Astrocyte (in vitro differentiated cells and primary cell): ENCODE results near the gene PSMG2. TPM values are rescaled to one million over a fixed set of nuclear protein-coding genes. Genes with fewer than 3 reads are reported as not detected.
A peak's percentile ranks its signal among the peaks of the same experiment; 100 is the strongest.

Source experiments
- DNase-seq: peaks from one replicate; pipeline ENCODE4 v3.0.0-alpha.2; 2010; ENCODE audit warnings: low read depth
- FAIRE-seq: peaks from 2 replicates; lab custom pipeline; 2011; peaks lifted over from hg19 to GRCh38; lab: Jason Lieb, UNC
- H2AFZ ChIP-seq: 2 replicates; pipeline ENCODE4 v1.6.0; 2012; ENCODE audit warnings: low read depth, low read length, inconsistent platforms
- H3K27ac ChIP-seq: 2 replicates; pipeline ENCODE4 v1.5.1; 2011; ENCODE audit warnings: low read depth, low read length, inconsistent platforms
- H3K27me3 ChIP-seq: 2 replicates; pipeline ENCODE4 v1.6.0; 2011; ENCODE audit warnings: low read length, inconsistent platforms; ENCODE audit not compliant: insufficient read depth
- H3K36me3 ChIP-seq: 2 replicates; pipeline ENCODE4 v1.5.1; 2011; ENCODE audit warnings: low read length, inconsistent platforms; ENCODE audit not compliant: insufficient read depth
- H3K4me1 ChIP-seq: 2 replicates; pipeline ENCODE4 v1.5.1; 2011; ENCODE audit warnings: low read length, inconsistent platforms; ENCODE audit not compliant: insufficient read depth
- H3K4me2 ChIP-seq: 2 replicates; pipeline ENCODE4 v1.6.0; 2012; ENCODE audit warnings: low read length, inconsistent platforms
- H3K4me3 ChIP-seq: 2 replicates; pipeline ENCODE4 v1.5.1; 2011; ENCODE audit warnings: low read depth, mild to moderate bottlenecking, low read length, inconsistent platforms; ENCODE audit not compliant: insufficient read depth
- H3K79me2 ChIP-seq: 2 replicates; pipeline ENCODE4 v1.6.0; 2012; ENCODE audit warnings: mild to moderate bottlenecking, low read length, inconsistent platforms; ENCODE audit not compliant: insufficient read depth
- H3K9ac ChIP-seq: 2 replicates; pipeline ENCODE4 v1.6.0; 2012; ENCODE audit warnings: mild to moderate bottlenecking, low read length, inconsistent platforms
- H3K9me3 ChIP-seq: 2 replicates; pipeline ENCODE4 v1.5.1; 2012; ENCODE audit warnings: low read depth, mild to moderate bottlenecking, low read length, inconsistent platforms; ENCODE audit not compliant: insufficient read depth
- H4K20me1 ChIP-seq: 2 replicates; pipeline ENCODE4 v1.6.0; 2012; ENCODE audit warnings: low read length, inconsistent platforms; ENCODE audit not compliant: insufficient read depth
- H3K27ac Mint-ChIP-seq: one replicate; pipeline ENCODE4 v1.8.0; 2021; ENCODE audit warnings: mild to moderate bottlenecking, mixed read lengths; ENCODE audit not compliant: unreplicated experiment
- H3K27me3 Mint-ChIP-seq: one replicate; pipeline ENCODE4 v1.8.0; 2021; ENCODE audit warnings: low read depth, mixed read lengths; ENCODE audit not compliant: unreplicated experiment
- H3K36me3 Mint-ChIP-seq: one replicate; pipeline ENCODE4 v1.8.0; 2021; ENCODE audit warnings: low read depth, mixed read lengths; ENCODE audit not compliant: unreplicated experiment
- H3K4me1 Mint-ChIP-seq: one replicate; pipeline ENCODE4 v1.8.0; 2021; ENCODE audit warnings: low read depth, mixed read lengths; ENCODE audit not compliant: unreplicated experiment
- H3K4me3 Mint-ChIP-seq: one replicate; pipeline ENCODE4 v1.8.0; 2021; ENCODE audit warnings: mild to moderate bottlenecking, moderate library complexity, mixed read lengths; ENCODE audit not compliant: unreplicated experiment
- H3K9me3 Mint-ChIP-seq: one replicate; pipeline ENCODE4 v1.8.0; 2021; ENCODE audit warnings: mild to moderate bottlenecking, mixed read lengths; ENCODE audit not compliant: unreplicated experiment
- EZH2 ChIP-seq: IDR thresholded peaks from 2 replicates; pipeline ENCODE4 v1.6.1; 2012; ENCODE audit warnings: mild to moderate bottlenecking, low read length, inconsistent platforms; ENCODE audit not compliant: insufficient read depth
- total RNA-seq: library from RNA; stranded (reverse); gene quantifications from 2 replicates; pipeline ENCODE4 v1.2.1, GENCODE V29; 2021
- TF ChIP-seq, protein P1 (sequence below): IDR thresholded peaks from 2 replicates; pipeline ENCODE4 v1.5.1; 2011; ENCODE audit warnings: low read depth, mild to moderate bottlenecking, inconsistent platforms, low read length, moderate library complexity; ENCODE audit not compliant: insufficient read depth

PSMG2 gene
- total RNA-seq, 1 donor from 2014 or later = 57.4 TPM

DNA sequence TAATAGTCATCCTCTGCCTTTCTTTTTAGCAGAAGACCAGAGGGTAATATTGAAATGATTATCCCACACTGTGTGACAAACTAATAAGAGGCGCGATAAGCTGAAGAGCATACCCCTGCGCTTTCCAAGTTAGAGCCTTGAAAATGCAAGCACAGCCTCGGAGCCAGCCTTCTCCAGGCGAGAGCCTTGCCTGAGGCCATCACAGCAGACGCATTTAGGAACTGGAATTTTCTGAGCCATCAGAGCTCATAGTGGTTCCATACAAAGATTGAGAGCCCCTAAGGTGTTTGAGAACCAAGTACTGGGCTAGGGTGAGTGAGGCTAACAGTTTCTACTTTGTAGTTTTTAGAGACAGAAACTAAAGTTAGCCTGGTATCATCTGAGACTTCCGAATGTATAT is 19.9 kb downstream of the PSMG2 start:
- peaks cover 9% of the 10 kb centered on the region for H3K36me3 Mint-ChIP-seq
- no peak overlapping the region for H3K4me3 ChIP-seq
- no peak overlapping the region for H2AFZ ChIP-seq
- no peak overlapping the region for H3K9ac ChIP-seq
- no peak for FAIRE-seq
- peaks cover 3% of the 10 kb centered on the region for H3K4me1 Mint-ChIP-seq
- DNase-seq = no peak
- no peaks in the 10 kb centered on the region for H3K27me3 Mint-ChIP-seq
- H3K36me3 ChIP-seq = peaks cover 28% of the 10 kb centered on the region
- no peaks in the 10 kb centered on the region for H3K4me1 ChIP-seq
- no peak overlapping the region for H3K27ac ChIP-seq
- no peaks in the 10 kb centered on the region for H3K79me2 ChIP-seq
- no peaks in the 10 kb centered on the region for H4K20me1 ChIP-seq
- H3K4me2 ChIP-seq = no peak overlapping the region
- no peak overlapping the region for H3K27ac Mint-ChIP-seq
- no peak overlapping the region for H3K4me3 Mint-ChIP-seq
- H3K9me3 ChIP-seq = no peaks in the 10 kb centered on the region
- TF ChIP-seq, protein P1, sequence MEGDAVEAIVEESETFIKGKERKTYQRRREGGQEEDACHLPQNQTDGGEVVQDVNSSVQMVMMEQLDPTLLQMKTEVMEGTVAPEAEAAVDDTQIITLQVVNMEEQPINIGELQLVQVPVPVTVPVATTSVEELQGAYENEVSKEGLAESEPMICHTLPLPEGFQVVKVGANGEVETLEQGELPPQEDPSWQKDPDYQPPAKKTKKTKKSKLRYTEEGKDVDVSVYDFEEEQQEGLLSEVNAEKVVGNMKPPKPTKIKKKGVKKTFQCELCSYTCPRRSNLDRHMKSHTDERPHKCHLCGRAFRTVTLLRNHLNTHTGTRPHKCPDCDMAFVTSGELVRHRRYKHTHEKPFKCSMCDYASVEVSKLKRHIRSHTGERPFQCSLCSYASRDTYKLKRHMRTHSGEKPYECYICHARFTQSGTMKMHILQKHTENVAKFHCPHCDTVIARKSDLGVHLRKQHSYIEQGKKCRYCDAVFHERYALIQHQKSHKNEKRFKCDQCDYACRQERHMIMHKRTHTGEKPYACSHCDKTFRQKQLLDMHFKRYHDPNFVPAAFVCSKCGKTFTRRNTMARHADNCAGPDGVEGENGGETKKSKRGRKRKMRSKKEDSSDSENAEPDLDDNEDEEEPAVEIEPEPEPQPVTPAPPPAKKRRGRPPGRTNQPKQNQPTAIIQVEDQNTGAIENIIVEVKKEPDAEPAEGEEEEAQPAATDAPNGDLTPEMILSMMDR = no peak
- no peak for TF ChIP-seq EZH2
- no peaks in the 10 kb centered on the region for H3K27me3 ChIP-seq
- H3K9me3 Mint-ChIP-seq = peaks cover 3% of the 10 kb centered on the region

- TF ChIP-seq, protein P1 = no peak
- no peak for TF ChIP-seq EZH2
- Histone ChIP-seq H4K20me1 (no peaks in the 10 kb centered on the region), H3K9me3 (no peaks in the 10 kb centered on the region), H3K79me2 (no peaks in the 10 kb centered on the region), H3K4me2 (no peak overlapping the region), H3K27me3 (no peaks in the 10 kb centered on the region), H3K4me3 (no peak overlapping the region), H3K27ac (no peak overlapping the region), H3K4me1 (no peaks in the 10 kb centered on the region), H3K36me3 (peaks cover 22% of the 10 kb centered on the region), H2AFZ (no peak overlapping the region), H3K9ac (no peak overlapping the region)
- Mint-ChIP-seq H3K27ac (no peak overlapping the region), H3K27me3 (no peaks in the 10 kb centered on the region), H3K9me3 (peaks cover 11% of the 10 kb centered on the region), H3K36me3 (peaks cover 15% of the 10 kb centered on the region), H3K4me3 (no peak overlapping the region), H3K4me1 (peaks cover 5% of the 10 kb centered on the region)
- DNase-seq = no peak
- FAIRE-seq = no peak
Observed at GRCh38 chr18:12726331-12726730, 23.5 kb downstream of the PSMG2 start.

GRCh38 chr18:12726774-12727550 is 24.1 kb downstream of the PSMG2 start:
- peaks cover 11% of the 10 kb centered on the region for H3K9me3 Mint-ChIP-seq
- H3K27ac Mint-ChIP-seq = no peak overlapping the region
- no peaks in the 10 kb centered on the region for H3K9me3 ChIP-seq
- TF ChIP-seq, protein P1 = peak; percentile 94
- TF ChIP-seq EZH2 = no peak
- no peaks in the 10 kb centered on the region for H3K27me3 Mint-ChIP-seq
- no peak overlapping the region for H2AFZ ChIP-seq
- no peaks in the 10 kb centered on the region for H3K4me1 ChIP-seq
- FAIRE-seq (peak; percentile 29), DNase-seq (peak; percentile 27)
- peaks cover 18% of the 10 kb centered on the region for H3K36me3 ChIP-seq
- H3K4me2 ChIP-seq = no peak overlapping the region
- no peak overlapping the region for H3K27ac ChIP-seq
- no peaks in the 10 kb centered on the region for H4K20me1 ChIP-seq
- no peak overlapping the region for H3K4me3 Mint-ChIP-seq
- no peak overlapping the region for H3K4me3 ChIP-seq
- no peak overlapping the region for H3K9ac ChIP-seq
- peaks cover 15% of the 10 kb centered on the region for H3K36me3 Mint-ChIP-seq
- peaks cover 3% of the 10 kb centered on the region for H3K4me1 Mint-ChIP-seq
- no peaks in the 10 kb centered on the region for H3K27me3 ChIP-seq
- no peaks in the 10 kb centered on the region for H3K79me2 ChIP-seq
